SK-N-SH treated with all-trans-retinoic acid at 6 μM for 48 hours (cell line): ENCODE results near the gene CHAC1.

Experiments
- ATAC-seq: fragments of 200-7000 bp; cut with Tn5 transposase; 3 replicates; pipeline ENCODE4 v1.9.1; 2020; ENCODE audit warnings: mild to moderate bottlenecking, moderate library complexity
- ARNTL ChIP-seq: fragments of 450-650 bp; formaldehyde crosslinking; IDR thresholded peaks from 2 replicates; pipeline ENCODE4 v1.5.0; 2020; ENCODE audit warnings: low read depth, mild to moderate bottlenecking, moderate library complexity, borderline replicate concordance
- BACH2 ChIP-seq: fragments of 250-450 bp; sonication (Bioruptor Pico); IDR thresholded peaks from 2 replicates; pipeline ENCODE4 v1.9.0; 2021; ENCODE audit warnings: mild to moderate bottlenecking, borderline replicate concordance
- CREB5 ChIP-seq: fragments of 250-450 bp; sonication (Bioruptor Pico); IDR thresholded peaks from 2 replicates; pipeline ENCODE4 v1.5.1; 2020; ENCODE audit warnings: low read depth, mild to moderate bottlenecking, moderate library complexity
- CSDC2 ChIP-seq: fragments of 250-450 bp; sonication (Bioruptor Pico); IDR thresholded peaks from 2 replicates; pipeline ENCODE4 v1.5.0; 2020; ENCODE audit warnings: mild to moderate bottlenecking, moderate library complexity
- CSRNP3 ChIP-seq: fragments of 250-450 bp; sonication (Bioruptor Pico); IDR thresholded peaks from 2 replicates; pipeline ENCODE4 v1.5.1; 2021; ENCODE audit warnings: mild to moderate bottlenecking, moderate library complexity
- GLIS3 ChIP-seq: fragments of 250-450 bp; sonication (Bioruptor Pico); IDR thresholded peaks from 2 replicates; pipeline ENCODE4 v1.5.0; 2020; ENCODE audit warnings: mild to moderate bottlenecking, moderate library complexity
- ISL1 ChIP-seq: fragments of 250-450 bp; sonication (Bioruptor Pico); IDR thresholded peaks from 2 replicates; pipeline ENCODE4 v2.1.2; 2022; ENCODE audit warnings: mild to moderate bottlenecking, moderate library complexity
- OSR1 ChIP-seq: fragments of 250-450 bp; sonication (Bioruptor Pico); IDR thresholded peaks from 2 replicates; pipeline ENCODE4 v1.8.0; 2022; ENCODE audit warnings: moderate library complexity, mild to moderate bottlenecking, inconsistent platforms
- PPARA ChIP-seq: fragments of 250-450 bp; sonication (Bioruptor Pico); IDR thresholded peaks from 2 replicates; pipeline ENCODE4 v1.5.0; 2020; ENCODE audit warnings: mild to moderate bottlenecking, borderline replicate concordance
- RARB ChIP-seq: fragments of 250-450 bp; sonication (Bioruptor Pico); IDR thresholded peaks from 2 replicates; pipeline ENCODE4 v1.8.0; 2021; ENCODE audit warnings: mild to moderate bottlenecking, moderate library complexity
- SNAI2 ChIP-seq: fragments of 250-450 bp; sonication (Bioruptor Pico); IDR thresholded peaks from 2 replicates; pipeline ENCODE4 v1.5.0; 2020; ENCODE audit warnings: mild to moderate bottlenecking, moderate library complexity
- TCF4 ChIP-seq: fragments of 250-450 bp; sonication (Bioruptor Pico); IDR thresholded peaks from 2 replicates; pipeline ENCODE4 v1.8.0; 2021; ENCODE audit warnings: mild to moderate bottlenecking, moderate library complexity, borderline replicate concordance
- TOX ChIP-seq: fragments of 250-450 bp; sonication (Bioruptor Pico); IDR thresholded peaks from 2 replicates; pipeline ENCODE4 v1.8.0; 2021; ENCODE audit warnings: mild to moderate bottlenecking, moderate library complexity, borderline replicate concordance
- TSHZ2 ChIP-seq: fragments of 250-450 bp; sonication (Bioruptor Pico); IDR thresholded peaks from 2 replicates; pipeline ENCODE4 v1.5.0; 2020; ENCODE audit warnings: mild to moderate bottlenecking, moderate library complexity
- ZC3H10 ChIP-seq: fragments of 250-450 bp; sonication (Bioruptor Pico); IDR thresholded peaks from 2 replicates; pipeline ENCODE4 v1.5.1; 2021; ENCODE audit warnings: mild to moderate bottlenecking, moderate library complexity
- ZFP3 ChIP-seq: fragments of 250-450 bp; sonication (Bioruptor Pico); IDR thresholded peaks from 2 replicates; pipeline ENCODE4 v1.5.0; 2020; ENCODE audit warnings: mild to moderate bottlenecking, moderate library complexity
- ZFP30 ChIP-seq: fragments of 450-650 bp; formaldehyde crosslinking; IDR thresholded peaks from 2 replicates; pipeline ENCODE4 v1.5.0; 2022; ENCODE audit warnings: mild to moderate bottlenecking, moderate library complexity
- ZNF565 ChIP-seq: fragments of 450-650 bp; formaldehyde crosslinking; conservative IDR thresholded peaks from 2 replicates; pipeline ENCODE4 v1.5.0; 2020; ENCODE audit warnings: low read depth, mild to moderate bottlenecking, moderate library complexity
- ZNF70 ChIP-seq: fragments of 450-650 bp; formaldehyde crosslinking; IDR thresholded peaks from 2 replicates; pipeline ENCODE4 v1.5.0; 2020; ENCODE audit warnings: mild to moderate bottlenecking, moderate library complexity
- ZNF8 ChIP-seq: fragments of 450-650 bp; formaldehyde crosslinking; IDR thresholded peaks from 2 replicates; pipeline ENCODE4 v1.5.0; 2020; ENCODE audit warnings: mild to moderate bottlenecking, moderate library complexity

CHAC1 gene

GRCh38 chr15:40928821-40929659, 24.2 kb upstream of the CHAC1 start, which contains the start of gene DLL4:
Gene DLL4, plus strand, starts transcription at chr15:40929340. Its CDS starts 329 bp downstream, at chr15:40929669.
- ATAC-seq, result peak; percentile 51
- TF ChIP-seq ZFP3 (CRISPR knock-in tag) (no peak), TOX (no peak), CREB5 (no peak), ZNF565 (CRISPR knock-in tag) (no peak), CSRNP3 (CRISPR knock-in tag) (no peak), ISL1 (CRISPR knock-in tag) (no peak), GLIS3 (no peak), PPARA (CRISPR knock-in tag) (no peak), SNAI2 (CRISPR knock-in tag) (no peak), ZNF70 (CRISPR knock-in tag) (no peak), CSDC2 (no peak), ARNTL (CRISPR knock-in tag) (no peak), BACH2 (CRISPR knock-in tag) (no peak), ZC3H10 (CRISPR knock-in tag) (no peak), TSHZ2 (CRISPR knock-in tag) (no peak), ZFP30 (no peak), ZNF8 (no peak)

GRCh38 chr15:40929660-40930429, 23.4 kb upstream of the CHAC1 start:
- TF ChIP-seq CSRNP3 (CRISPR knock-in tag) (no peak), ISL1 (CRISPR knock-in tag) (no peak), TCF4 (CRISPR knock-in tag) (no peak)
- TF ChIP-seq, all 23 proteins: peak for 0
- ATAC-seq, result peak; percentile 72

GRCh38 chr15:40930430-40931299, 22.6 kb upstream of the CHAC1 start:
- no peak for TF ChIP-seq ISL1 (CRISPR knock-in tag)
- no peak for TF ChIP-seq TCF4 (CRISPR knock-in tag)
- TF ChIP-seq OSR1 (CRISPR knock-in tag), result no peak
- no peak for TF ChIP-seq PPARA (CRISPR knock-in tag)
- no peak for TF ChIP-seq RARB (CRISPR knock-in tag)
- no peak for TF ChIP-seq TSHZ2 (CRISPR knock-in tag)
- TF ChIP-seq CSDC2, result no peak
- peak; percentile 25 for ATAC-seq
